ENCODE results near the gene SIRPA. TPM values are rescaled to one million over a fixed set of nuclear protein-coding genes. Genes with fewer than 3 reads are reported as not detected.

SIRPA gene
- total and polyA plus RNA-seq, 2 of the 8 experiments (the other 6 are each of a cell fraction or from before 2014, with no cell fraction given), result 3.9 to 4.3 TPM

GRCh38 chr20:1915725-1916124 is 20.5 kb downstream of the SIRPA start:
- Histone ChIP-seq H3K4me3 (ENCODE audit: extremely low read depth in 1 of 4, insufficient read depth in 2 of 4, low read depth in 3 of 4, low read length in 4 of 4) (no peak overlapping the region), H3K4ac (replicated peaks; ENCODE audit: insufficient read length, low read depth, low read length) (no peak overlapping the region), H3K27me3 (replicated peaks in 1 of 4; ENCODE audit: control insufficient read depth in 3 of 4, extremely low read depth in 1 of 4, insufficient read depth in 3 of 4, low read length in 3 of 4) (no peaks in the 10 kb centered on the region), H2AK5ac (ENCODE audit: low read depth, low read length) (no peak overlapping the region), H3K9me3 (ENCODE audit: insufficient read depth in 2 of 2, low read depth in 1 of 2, low read length in 1 of 2) (no peaks in the 10 kb centered on the region), H3K36me3 (ENCODE audit: control insufficient read depth in 2 of 4, insufficient read depth in 4 of 4, low read length in 3 of 4) (no peaks in the 10 kb centered on the region; a peak in 1 of 8 replicates), H3K9ac (replicated peaks in 1 of 4; ENCODE audit: extremely low read depth in 1 of 4, low read depth in 3 of 4, low read length in 3 of 4) (no peak overlapping the region), H3K23me2 (ENCODE audit: low read depth, low read length) (no peaks in the 10 kb centered on the region), H3K4me2 (ENCODE audit: insufficient read depth in 1 of 2, low read depth in 2 of 2, low read length in 2 of 2) (no peak overlapping the region), H4K20me1 (replicated peaks in 1 of 2; ENCODE audit: control insufficient read depth in 1 of 2, insufficient read depth in 2 of 2, low read length in 2 of 2) (no peaks in the 10 kb centered on the region), H3K23ac (ENCODE audit: insufficient read length) (no peak overlapping the region), H4K5ac (ENCODE audit: insufficient read length, low read depth, low read length) (no peak overlapping the region), H2BK5ac (ENCODE audit: low read depth, low read length) (no peak overlapping the region), H2BK12ac (ENCODE audit: low read depth, low read length) (no peak overlapping the region), H3K4me1 (replicated peaks in 1 of 4; ENCODE audit: control insufficient read depth in 3 of 4, insufficient read depth in 4 of 4, low read length in 3 of 4) (no peaks in the 10 kb centered on the region), H4K91ac (replicated peaks; ENCODE audit: insufficient read length, low read length) (no peak overlapping the region), H3K27ac (ENCODE audit: low read depth, low read length) (no peak overlapping the region), H4K8ac (ENCODE audit: extremely low read depth, insufficient read depth, low read length) (no peak overlapping the region), H2BK20ac (ENCODE audit: low read length) (no peak overlapping the region), H3K79me2 (ENCODE audit: control insufficient read depth in 1 of 2, insufficient read depth in 2 of 2, low read length in 2 of 2) (no peaks in the 10 kb centered on the region), H3K18ac (ENCODE audit: extremely low read depth, low read length) (no peak overlapping the region), H3K56ac (replicated peaks; ENCODE audit: insufficient read length, low read depth, low read length) (no peak overlapping the region), H2BK120ac (replicated peaks; ENCODE audit: low read depth, low read length) (no peak overlapping the region), H2BK15ac (ENCODE audit: low read length) (no peak overlapping the region), H3K79me1 (ENCODE audit: low read depth, low read length) (no peaks in the 10 kb centered on the region), H3K14ac (ENCODE audit: insufficient read length) (no peak overlapping the region), H2AFZ (ENCODE audit: low read length) (no peak overlapping the region)
- FAIRE-seq (no peak), DNase-seq (ENCODE audit: low read depth in 1 of 2, low spot score in 2 of 2) (no peak)
- WGBS, 2 experiments (ENCODE audit: extremely low coverage in 1 of 2, insufficient coverage in 1 of 2, insufficient read length in 1 of 2, insufficient replicate concordance in 2 of 2, low coverage in 1 of 2, low lambda C conversion rate in 2 of 2, missing lambda C conversion rate in 1 of 2), result 90% methylated on average over 3 of the region's 3 CpGs; no CpG with 5 or more reads in 1 of the 2 experiments
- CTCF ChIA-PET (ENCODE audit: partially characterized antibody), result no interaction called here
- POLR2A ChIA-PET (ENCODE audit: partially characterized antibody), result no interaction called here
- TF ChIP-seq EP300 (IDR thresholded peaks at IDR 0.05; ENCODE audit: borderline replicate concordance in 1 of 2, low read depth in 2 of 2, low read length in 2 of 2) (no peak), GABPA (IDR thresholded peaks at IDR 0.05; ENCODE audit: borderline replicate concordance, insufficient read depth, low read length) (no peak), RAD21 (IDR thresholded peaks at IDR 0.05 in 1 of 2, conservative IDR thresholded peaks at IDR 0.05 in 1 of 2; ENCODE audit: low read depth in 2 of 2, low read length in 2 of 2) (no peak), SIX5 (IDR thresholded peaks at IDR 0.05; ENCODE audit: low read depth, low read length) (no peak), SIRT6 (IDR thresholded peaks at IDR 0.05; ENCODE audit: low read length) (no peak), RBBP5 (IDR thresholded peaks at IDR 0.05; ENCODE audit: borderline replicate concordance, low read depth, low read length) (no peak), SP4 (IDR thresholded peaks at IDR 0.05; ENCODE audit: low read length) (no peak), EGR1 (IDR thresholded peaks at IDR 0.05; ENCODE audit: borderline replicate concordance, low read depth, low read length) (no peak), CHD2 (IDR thresholded peaks at IDR 0.05; ENCODE audit: low read length) (no peak), CBX8 (IDR thresholded peaks at IDR 0.05; ENCODE audit: borderline replicate concordance, low read depth, low read length) (no peak), YY1 (IDR thresholded peaks at IDR 0.05; ENCODE audit: low read depth, low read length) (no peak)
